ENCODE measurements around the gene CYRIA. TPM values are rescaled to one million over a fixed set of nuclear protein-coding genes. Genes with fewer than 3 reads are reported as not detected.

CYRIA gene
- polyA plus RNA-seq, 2 of the 4 experiments (the other 2 are of a cell fraction) = 0.01 to 0.08 TPM

GRCh38 chr2:16671760-16672159 is 6.1 kb upstream of the CYRIA start:
- no peaks in the 10 kb centered on the region for H3K4me1 ChIP-seq
- ChIA-PET CTCF (interaction anchor here (1.0 kb wide), 1 partner anchor 85 kb away, joined by 4 read pairs; no protein-coding TSS in a partner anchor), POLR2A (no interaction called here)
- H3K4me3 ChIP-seq = no peak overlapping the region
- no peaks in the 10 kb centered on the region for H3K9me3 ChIP-seq
- no peak for ATAC-seq
- FAIRE-seq = no peak
- DNase-seq (ENCODE audit: low read depth in 1 of 2, low spot score in 1 of 2) = no peak
- WGBS (ENCODE audit: missing lambda C conversion rate) = 46% methylated on average over 1 of the region's 1 CpG
- TF ChIP-seq HMGXB4 (CRISPR knock-in tag; IDR thresholded peaks at IDR 0.05; ENCODE audit: borderline replicate concordance) (no peak), GATA3 (IDR thresholded peaks at IDR 0.05; ENCODE audit: borderline replicate concordance) (no peak), EHF (CRISPR knock-in tag; IDR thresholded peaks at IDR 0.05) (no peak), CHD4 (IDR thresholded peaks at IDR 0.05; ENCODE audit: borderline replicate concordance) (no peak), HOXA7 (CRISPR knock-in tag; IDR thresholded peaks at IDR 0.05) (no peak), KDM1A (IDR thresholded peaks at IDR 0.05; ENCODE audit: low read depth) (no peak), RAD21 (conservative IDR thresholded peaks at IDR 0.05 in 1 of 2, IDR thresholded peaks at IDR 0.05 in 1 of 2) (no peak), ESRRA (IDR thresholded peaks at IDR 0.05; ENCODE audit: borderline replicate concordance, low read length) (no peak), POLR2A (IDR thresholded peaks at IDR 0.05; ENCODE audit: low read length) (no peak), CBX2 (IDR thresholded peaks at IDR 0.05; ENCODE audit: borderline replicate concordance, low read depth) (no peak), CEBPB (IDR thresholded peaks at IDR 0.05) (no peak), HOXB5 (CRISPR knock-in tag; IDR thresholded peaks at IDR 0.05) (no peak), SMC3 (IDR thresholded peaks at IDR 0.05) (no peak), HDAC2 (IDR thresholded peaks at IDR 0.05) (no peak), MAZ (IDR thresholded peaks at IDR 0.05; ENCODE audit: borderline replicate concordance, low read depth, low read length) (no peak), MYC (IDR thresholded peaks at IDR 0.05; ENCODE audit: borderline replicate concordance, low read length) (no peak), JUNB (IDR thresholded peaks at IDR 0.05) (no peak), FOSL2 (IDR thresholded peaks at IDR 0.05) (no peak), FOSL2 (CRISPR knock-in tag; IDR thresholded peaks at IDR 0.05) (no peak)
- no peak overlapping the region for H3K4me2 ChIP-seq
- H3K27ac ChIP-seq = no peak overlapping the region

GRCh38 chr2:16669388-16669787 is 3.8 kb upstream of the CYRIA start:
- FAIRE-seq (no peak), ATAC-seq (no peak), DNase-seq (ENCODE audit: low read depth in 1 of 2, low spot score in 1 of 2) (no peak)
- Histone ChIP-seq H3K4me2 (no peak overlapping the region), H3K9me3 (no peaks in the 10 kb centered on the region), H3K4me1 (no peaks in the 10 kb centered on the region), H3K27ac (no peak overlapping the region), H3K4me3 (no peak overlapping the region)
- ChIA-PET CTCF (interaction anchor here (0.8 kb wide), 1 partner anchor 10 kb away, joined by 3 read pairs; no protein-coding TSS in a partner anchor), POLR2A (no interaction called here)
- TF ChIP-seq NPAS2 (CRISPR knock-in tag; IDR thresholded peaks at IDR 0.05; ENCODE audit: borderline replicate concordance) (no peak), CHD4 (IDR thresholded peaks at IDR 0.05; ENCODE audit: borderline replicate concordance) (no peak), ATOH8 (CRISPR knock-in tag; IDR thresholded peaks at IDR 0.05; ENCODE audit: low read depth) (no peak), ZSCAN20 (CRISPR knock-in tag; IDR thresholded peaks at IDR 0.05) (no peak), HOXB5 (CRISPR knock-in tag; IDR thresholded peaks at IDR 0.05) (no peak), CBX8 (IDR thresholded peaks at IDR 0.05) (no peak), RCOR1 (IDR thresholded peaks at IDR 0.05; ENCODE audit: low read depth, low read length) (no peak), POLR2A (IDR thresholded peaks at IDR 0.05; ENCODE audit: low read length) (no peak), HOXA7 (CRISPR knock-in tag; IDR thresholded peaks at IDR 0.05) (no peak), ZFP36 (IDR thresholded peaks at IDR 0.05; ENCODE audit: borderline replicate concordance, partially characterized antibody) (no peak), TFCP2L1 (CRISPR knock-in tag; IDR thresholded peaks at IDR 0.05) (no peak), EHMT2 (IDR thresholded peaks at IDR 0.05; ENCODE audit: low read depth) (no peak), CHD2 (IDR thresholded peaks at IDR 0.05; ENCODE audit: low read length, partially characterized antibody) (no peak), BHLHE40 (IDR thresholded peaks at IDR 0.05; ENCODE audit: low read depth, low read length) (no peak), HEYL (CRISPR knock-in tag; IDR thresholded peaks at IDR 0.05) (no peak), SREBF2 (IDR thresholded peaks at IDR 0.05) (no peak), ESRRA (IDR thresholded peaks at IDR 0.05; ENCODE audit: borderline replicate concordance, low read length) (no peak), MAFK (IDR thresholded peaks at IDR 0.05; ENCODE audit: partially characterized antibody) (no peak), EP300 (IDR thresholded peaks at IDR 0.05) (no peak), RARB (CRISPR knock-in tag; IDR thresholded peaks at IDR 0.05) (no peak)
- WGBS (ENCODE audit: missing lambda C conversion rate) = 31% methylated on average over 3 of the region's 3 CpGs
